Motor neuron (in vitro differentiated cells): ENCODE data around the gene FRY. TPM values are rescaled to one million over a fixed set of nuclear protein-coding genes. Genes with fewer than 3 reads are reported as not detected.

ENCODE experiments used
- ATAC-seq, 8 experiments: fragments of 200-7000 bp; cut with Tn5 transposase; replicated peaks in 6 of 8; 2 replicates each; pipeline ENCODE4 v1.8.0; 2021; ENCODE audit warnings: mild to moderate bottlenecking in 8 of 8, moderate library complexity in 8 of 8
- H3K27ac ChIP-seq, 2 donors: fragments of 250-450 bp; sonication (Bioruptor Pico); 2 replicates each; pipeline ENCODE4 v1.9.0; 2021; ENCODE audit warnings: antibody characterized with exemption in 2 of 2, mild to moderate bottlenecking in 2 of 2, moderate library complexity in 1 of 2
- H3K4me1 ChIP-seq, 2 donors: fragments of 250-450 bp; sonication (Bioruptor Pico); replicated peaks in 1 of 2; 2 replicates each; pipeline ENCODE4 v1.6.1; 2021; ENCODE audit warnings: antibody characterized with exemption in 2 of 2, mild to moderate bottlenecking in 2 of 2, moderate library complexity in 1 of 2
- H3K4me3 ChIP-seq, 5 donors: fragments of 250-450 bp; sonication (Bioruptor Pico); 2 replicates each; pipeline ENCODE4 v1.9.0; 2021; ENCODE audit warnings: antibody characterized with exemption in 5 of 5, mild to moderate bottlenecking in 5 of 5, moderate library complexity in 4 of 5
- WGBS, 10 experiments: fragments of 450-650 bp; shearing (Covaris generic); methylation state at CpG; one replicate each; pipeline ENCODE4 v1.0.0; 2022; 5-methylcytosine and 5-hydroxymethylcytosine counted together
- in situ Hi-C, 9 experiments: fragments of 400-800 bp; cut with MboI; loops; one replicate each; pipeline ENCODE4 v1.15.0; 2021; ENCODE audit warnings: low sequenced_read_pairs in 9 of 9, low pct_unique_long_range_greater_than_20kb in 2 of 9; ENCODE audit not compliant: unreplicated experiment in 9 of 9
- total RNA-seq, 8 experiments: library from RNA; unstranded; fragments of 300-600 nt; gene quantifications; 2 replicates each; pipeline versions ENCODE4 v1.2.3 to v1.2.4, GENCODE V29; 2022

FRY gene
- total RNA-seq, 8 experiments from 2014 or later = 6.0 to 54.0 (median 35.7) TPM

GRCh38 chr13:32127691-32128090, 96.1 kb downstream of the FRY start:
- 68 to 100% (median 95%) methylated on average over 1 to 6 of the region's 7 CpGs; no CpG with 5 or more reads in 1 of the 10 experiments for WGBS, 10 experiments
- in situ Hi-C loops = no loop called here
- no peak for ATAC-seq
- H3K27ac ChIP-seq = no peak overlapping the region
- no peak overlapping the region for H3K4me3 ChIP-seq
- H3K4me1 ChIP-seq = no peaks in the 10 kb centered on the region

- in situ Hi-C loops = no loop called here
- WGBS, 10 experiments = 0 to 89% (median 80%) methylated on average over 1 to 5 of the region's 5 CpGs; no CpG with 5 or more reads in 1 of the 10 experiments
- no peak overlapping the region for H3K4me3 ChIP-seq
- ATAC-seq = no peak
- H3K27ac ChIP-seq = no peak overlapping the region
- no peaks in the 10 kb centered on the region for H3K4me1 ChIP-seq
Observed at GRCh38 chr13:32134241-32135055, 102.9 kb downstream of the FRY start.

GRCh38 chr13:32135056-32135390, 103.4 kb downstream of the FRY start:
- in situ Hi-C loops = no loop called here
- no peak for ATAC-seq
- 78 to 100% (median 96%) methylated on average over 1 to 4 of the region's 4 CpGs for WGBS, 10 experiments
- H3K4me3 ChIP-seq = no peak overlapping the region
- no peaks in the 10 kb centered on the region for H3K4me1 ChIP-seq
- H3K27ac ChIP-seq = no peak overlapping the region

GRCh38 chr13:32135655-32136054, 104.1 kb downstream of the FRY start:
- no peaks in the 10 kb centered on the region for H3K4me1 ChIP-seq
- in situ Hi-C loops = no loop called here
- 33 to 100% (median 80%) methylated on average over 2 to 6 of the region's 6 CpGs for WGBS, 10 experiments
- H3K27ac ChIP-seq = no peak overlapping the region
- ATAC-seq = no peak
- H3K4me3 ChIP-seq = no peak overlapping the region

- in situ Hi-C loops = no loop called here
- WGBS, 10 experiments = 90 to 100% (median 100%) methylated on average over 1 to 2 of the region's 2 CpGs; no CpG with 5 or more reads in 1 of the 10 experiments
- Histone ChIP-seq H3K4me1 (no peaks in the 10 kb centered on the region), H3K27ac (no peak overlapping the region), H3K4me3 (no peak overlapping the region)
- ATAC-seq = no peak
Observed at GRCh38 chr13:32136061-32136460, 104.5 kb downstream of the FRY start.

GRCh38 chr13:32136716-32137115, 105.1 kb downstream of the FRY start:
- no peak for ATAC-seq
- in situ Hi-C loops = no loop called here
- H3K4me1 ChIP-seq = no peaks in the 10 kb centered on the region
- WGBS, 10 experiments = 8 to 89% (median 43%) methylated on average over 1 to 2 of the region's 2 CpGs; no CpG with 5 or more reads in 1 of the 10 experiments
- H3K4me3 ChIP-seq = no peak overlapping the region
- no peak overlapping the region for H3K27ac ChIP-seq

- WGBS, 10 experiments = 93 to 100% (median 98%) methylated on average over 2 to 4 of the region's 5 CpGs; no CpG with 5 or more reads in 6 of the 10 experiments
- no peaks in the 10 kb centered on the region for H3K4me1 ChIP-seq
- H3K27ac ChIP-seq = no peak overlapping the region
- ATAC-seq = no peak
- H3K4me3 ChIP-seq = no peak overlapping the region
- in situ Hi-C loops = no loop called here
Observed at GRCh38 chr13:32139251-32139650, 107.7 kb downstream of the FRY start.

- no peak overlapping the region for H3K27ac ChIP-seq
- ATAC-seq = no peak
- no peaks in the 10 kb centered on the region for H3K4me1 ChIP-seq
- 80 to 100% (median 92%) methylated on average over 1 to 2 of the region's 2 CpGs; no CpG with 5 or more reads in 1 of the 10 experiments for WGBS, 10 experiments
- in situ Hi-C loops = no loop called here
- no peak overlapping the region for H3K4me3 ChIP-seq
Observed at GRCh38 chr13:32140109-32140508, 108.5 kb downstream of the FRY start.

- 0 to 80% (median 20%) methylated on average over 1 of the region's 1 CpG; no CpG with 5 or more reads in 2 of the 10 experiments for WGBS, 10 experiments
- Histone ChIP-seq H3K4me3 (no peak overlapping the region), H3K4me1 (no peaks in the 10 kb centered on the region), H3K27ac (no peak overlapping the region)
- in situ Hi-C loops = no loop called here
- no peak for ATAC-seq
Observed at GRCh38 chr13:32141462-32141861, 109.9 kb downstream of the FRY start.

GRCh38 chr13:32142115-32142514, 110.5 kb downstream of the FRY start:
- ATAC-seq = no peak
- in situ Hi-C loops = no loop called here
- 100% methylated on average over 1 of the region's 1 CpG; no CpG with 5 or more reads in 4 of the 10 experiments for WGBS, 10 experiments

GRCh38 chr13:32142956-32143375, 111.4 kb downstream of the FRY start:
- no peak for ATAC-seq
- Histone ChIP-seq H3K4me3 (no peak overlapping the region), H3K4me1 (no peaks in the 10 kb centered on the region), H3K27ac (no peak overlapping the region)
- in situ Hi-C loops = no loop called here

More at GRCh38 chr13:32142115-32142514, 110.5 kb downstream of the FRY start:
- Histone ChIP-seq H3K4me1 (no peaks in the 10 kb centered on the region), H3K4me3 (no peak overlapping the region), H3K27ac (no peak overlapping the region)

- in situ Hi-C loops = no loop called here
- WGBS, 10 experiments = 33 to 100% (median 100%) methylated on average over 1 to 2 of the region's 2 CpGs; no CpG with 5 or more reads in 4 of the 10 experiments
- ATAC-seq = no peak
- H3K4me1 ChIP-seq = no peaks in the 10 kb centered on the region
- H3K4me3 ChIP-seq = no peak overlapping the region
- no peak overlapping the region for H3K27ac ChIP-seq
Observed at GRCh38 chr13:32147193-32147592, 115.6 kb downstream of the FRY start.

- ATAC-seq = no peak
- no peak overlapping the region for H3K27ac ChIP-seq
- no peaks in the 10 kb centered on the region for H3K4me1 ChIP-seq
- WGBS, 10 experiments = 49 to 89% (median 80%) methylated on average over 2 to 4 of the region's 4 CpGs
- H3K4me3 ChIP-seq = no peak overlapping the region
- in situ Hi-C loops = no loop called here
Observed at GRCh38 chr13:32147976-32148375, 116.4 kb downstream of the FRY start.

GRCh38 chr13:32150239-32150638, 118.7 kb downstream of the FRY start:
- H3K4me1 ChIP-seq = no peaks in the 10 kb centered on the region
- 17 to 100% (median 90%) methylated on average over 1 of the region's 1 CpG; no CpG with 5 or more reads in 5 of the 10 experiments for WGBS, 10 experiments
- no peak overlapping the region for H3K27ac ChIP-seq
- in situ Hi-C loops = no loop called here
- ATAC-seq = no peak
- H3K4me3 ChIP-seq = no peak overlapping the region
